PC-9 (cell line): ENCODE measurements around the gene GTF3C2. TPM values are rescaled to one million over a fixed set of nuclear protein-coding genes. Genes with fewer than 3 reads are reported as not detected.

Experiments
- BruUV-seq: library from RNA; stranded (reverse); fragments of 400-500 nt; replicated peaks from 2 replicates; lab custom pipeline; 2021; lab: Mats Ljungman, UMichigan
- CTCF ChIA-PET: fragments of 300-600 bp; sonication (Branson Sonifier 250); formaldehyde crosslinking; loops from one replicate; lab custom pipeline; 2022; ENCODE audit warnings: antibody characterized with exemption; lab: Charles Lee
- POLR2A ChIA-PET: fragments of 300-600 bp; sonication (Branson Sonifier 250); formaldehyde crosslinking; loops from one replicate; lab custom pipeline; 2022; ENCODE audit warnings: antibody characterized with exemption; ENCODE audit not compliant: unreplicated experiment; lab: Charles Lee
- DNase-seq, 2 experiments: peaks; one replicate each; pipeline versions ENCODE4 v3.0.0 to v3.0.0-alpha.2; 2015 to 2022; ENCODE audit warnings: mixed read lengths in 1 of 2
- H2AFZ ChIP-seq: fragments of 200-600 bp; sonication (generic); 2 replicates; pipeline ENCODE4 v1.8.1; 2017; ENCODE audit warnings: antibody characterized with exemption
- H3F3A ChIP-seq: fragments of 200-600 bp; sonication (generic); 2 replicates; pipeline ENCODE4 v1.8.1; 2017; ENCODE audit warnings: antibody characterized with exemption, mild to moderate bottlenecking, low read depth; ENCODE audit not compliant: insufficient read depth
- H3K27ac ChIP-seq: fragments of 200-600 bp; sonication (generic); 2 replicates; pipeline ENCODE4 v1.6.1; 2016; ENCODE audit warnings: mixed run types
- H3K27me3 ChIP-seq: fragments of 200-600 bp; sonication (generic); 2 replicates; pipeline ENCODE4 v1.6.1; 2016; ENCODE audit warnings: low read depth, mixed run types; ENCODE audit not compliant: insufficient read depth
- H3K36me3 ChIP-seq: fragments of 200-600 bp; sonication (generic); 2 replicates; pipeline ENCODE4 v1.6.1; 2016; ENCODE audit warnings: low read depth, mixed run types
- H3K4me1 ChIP-seq: fragments of 200-600 bp; sonication (generic); replicated peaks from 2 replicates; pipeline ENCODE4 v1.6.1; 2016; ENCODE audit warnings: mixed run types; ENCODE audit not compliant: insufficient read depth
- H3K4me2 ChIP-seq: fragments of 200-600 bp; sonication (generic); 2 replicates; pipeline ENCODE4 v1.6.1; 2017; ENCODE audit warnings: mixed run types
- H3K4me3 ChIP-seq: fragments of 200-600 bp; sonication (generic); 2 replicates; pipeline ENCODE4 v1.6.1; 2016; ENCODE audit warnings: mixed run types
- H3K79me2 ChIP-seq: fragments of 200-600 bp; sonication (generic); 2 replicates; pipeline ENCODE4 v1.6.1; 2017; ENCODE audit warnings: low read depth, mixed run types
- H3K9me2 ChIP-seq: fragments of 200-600 bp; sonication (generic); 2 replicates; pipeline ENCODE4 v1.8.1; 2017; ENCODE audit warnings: mild to moderate bottlenecking; ENCODE audit not compliant: insufficient read depth
- H3K9me3 ChIP-seq: fragments of 200-600 bp; sonication (generic); 2 replicates; pipeline ENCODE4 v1.8.1; 2016; ENCODE audit warnings: low read depth; ENCODE audit not compliant: insufficient read depth
- H4K20me1 ChIP-seq: fragments of 200-600 bp; sonication (generic); 2 replicates; pipeline ENCODE4 v1.8.1; 2017; ENCODE audit not compliant: insufficient read depth
- EZH2 ChIP-seq: fragments of 200-600 bp; sonication (generic); IDR thresholded peaks from 2 replicates; pipeline ENCODE4 v1.8.0; 2017; ENCODE audit warnings: antibody characterized with exemption, low read depth
- intact Hi-C: fragments of 100-400 bp; cut with micrococcal nuclease; formaldehyde crosslinking; loops from one replicate; pipeline ENCODE4 v1.10.0; 2022; ENCODE audit not compliant: unreplicated experiment
- total RNA-seq: library from RNA; stranded (reverse); gene quantifications from 2 replicates; pipeline ENCODE4 v1.2.3, GENCODE V29; 2021
- TF ChIP-seq, protein P1 (sequence below): fragments of 200-600 bp; sonication (generic); conservative IDR thresholded peaks from 2 replicates; pipeline ENCODE4 v1.6.1; 2017; ENCODE audit warnings: mixed run types, antibody characterized with exemption, mild to moderate bottlenecking, moderate library complexity

The GTF3C2 gene
- total RNA-seq, 1 experiment from 2014 or later, result 69.8 TPM

DNA sequence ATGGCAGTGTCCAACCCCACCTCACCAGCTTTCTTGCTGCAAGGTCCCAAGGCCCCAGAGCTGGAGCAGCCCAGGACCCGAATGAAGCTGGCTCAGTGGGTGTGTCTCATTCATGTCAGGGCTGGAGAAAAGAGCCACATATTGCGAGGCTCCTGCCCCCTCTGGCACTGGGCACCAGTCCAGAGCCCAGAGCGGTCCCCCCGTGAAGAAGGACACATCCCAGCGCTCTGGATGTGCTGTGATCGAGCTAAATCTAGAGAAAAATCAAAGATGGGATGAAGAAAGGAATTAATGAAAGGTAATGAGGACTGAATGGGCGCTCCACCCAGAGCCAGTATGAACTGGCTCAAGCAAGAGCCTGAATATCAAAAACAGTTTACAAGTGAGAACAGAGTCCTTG, 20.4 kb downstream of the GTF3C2 start:
- Histone ChIP-seq H3K4me1 (no peaks in the 10 kb centered on the region), H3F3A (no peaks in the 10 kb centered on the region), H3K27me3 (no peaks in the 10 kb centered on the region), H3K4me2 (no peak overlapping the region), H3K79me2 (no peaks in the 10 kb centered on the region), H2AFZ (no peak overlapping the region), H3K27ac (no peak overlapping the region), H3K4me3 (no peak overlapping the region), H4K20me1 (no peaks in the 10 kb centered on the region), H3K9me3 (no peaks in the 10 kb centered on the region), H3K9me2 (no peaks in the 10 kb centered on the region), H3K36me3 (peaks cover 24% of the 10 kb centered on the region)
- ChIA-PET POLR2A (no interaction called here), CTCF (no interaction called here)
- BruUV-seq, result no TSS peak
- no peak for DNase-seq
- TF ChIP-seq EZH2, result no peak
- TF ChIP-seq, protein P1, sequence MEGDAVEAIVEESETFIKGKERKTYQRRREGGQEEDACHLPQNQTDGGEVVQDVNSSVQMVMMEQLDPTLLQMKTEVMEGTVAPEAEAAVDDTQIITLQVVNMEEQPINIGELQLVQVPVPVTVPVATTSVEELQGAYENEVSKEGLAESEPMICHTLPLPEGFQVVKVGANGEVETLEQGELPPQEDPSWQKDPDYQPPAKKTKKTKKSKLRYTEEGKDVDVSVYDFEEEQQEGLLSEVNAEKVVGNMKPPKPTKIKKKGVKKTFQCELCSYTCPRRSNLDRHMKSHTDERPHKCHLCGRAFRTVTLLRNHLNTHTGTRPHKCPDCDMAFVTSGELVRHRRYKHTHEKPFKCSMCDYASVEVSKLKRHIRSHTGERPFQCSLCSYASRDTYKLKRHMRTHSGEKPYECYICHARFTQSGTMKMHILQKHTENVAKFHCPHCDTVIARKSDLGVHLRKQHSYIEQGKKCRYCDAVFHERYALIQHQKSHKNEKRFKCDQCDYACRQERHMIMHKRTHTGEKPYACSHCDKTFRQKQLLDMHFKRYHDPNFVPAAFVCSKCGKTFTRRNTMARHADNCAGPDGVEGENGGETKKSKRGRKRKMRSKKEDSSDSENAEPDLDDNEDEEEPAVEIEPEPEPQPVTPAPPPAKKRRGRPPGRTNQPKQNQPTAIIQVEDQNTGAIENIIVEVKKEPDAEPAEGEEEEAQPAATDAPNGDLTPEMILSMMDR, result no peak
- intact Hi-C loops, result no loop called here

DNA sequence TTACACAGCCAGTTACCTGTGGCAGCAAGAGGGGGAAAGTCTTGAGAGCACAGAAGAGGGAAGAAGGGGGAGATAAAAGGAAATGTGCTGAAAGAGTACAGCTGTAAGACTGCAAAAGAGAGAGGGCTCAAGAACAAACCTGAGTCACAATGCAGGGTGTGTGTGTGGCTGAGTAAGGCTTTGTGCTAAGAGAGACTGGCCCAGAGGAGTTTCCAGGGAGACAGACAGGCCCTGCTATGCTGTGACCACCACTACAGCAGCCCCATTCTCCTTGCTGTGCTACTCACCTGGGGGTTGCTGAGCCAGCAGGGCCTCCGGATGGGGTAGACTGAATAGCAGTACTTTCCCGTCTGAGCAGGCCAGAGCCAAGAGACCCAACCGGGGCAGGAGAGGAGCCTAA, 21.3 kb downstream of the GTF3C2 start:
- BruUV-seq, result no TSS peak
- H3K9me3 ChIP-seq, result no peaks in the 10 kb centered on the region
- DNase-seq, result no peak
- H3K9me2 ChIP-seq, result no peaks in the 10 kb centered on the region
- CTCF ChIA-PET, result no interaction called here
- intact Hi-C loops, result no loop called here
- no peaks in the 10 kb centered on the region for H4K20me1 ChIP-seq
- TF ChIP-seq, protein P1, result no peak
- TF ChIP-seq EZH2, result no peak
- H3K4me3 ChIP-seq, result no peak overlapping the region
- H3K36me3 ChIP-seq, result peaks cover 18% of the 10 kb centered on the region
- H3K4me2 ChIP-seq, result no peak overlapping the region
- H2AFZ ChIP-seq, result no peak overlapping the region
- H3K27ac ChIP-seq, result no peak overlapping the region
- no peaks in the 10 kb centered on the region for H3K79me2 ChIP-seq
- H3F3A ChIP-seq, result no peaks in the 10 kb centered on the region
- no peaks in the 10 kb centered on the region for H3K27me3 ChIP-seq
- POLR2A ChIA-PET, result no interaction called here
- no peaks in the 10 kb centered on the region for H3K4me1 ChIP-seq

- H3K27ac ChIP-seq, result no peak overlapping the region
- no TSS peak for BruUV-seq
- POLR2A ChIA-PET, result no interaction called here
- H3K4me1 ChIP-seq, result peaks cover 28% of the 10 kb centered on the region
- peaks cover 17% of the 10 kb centered on the region; the same call in 1 of the 2 replicates for H3K36me3 ChIP-seq
- H4K20me1 ChIP-seq, result no peaks in the 10 kb centered on the region
- H3K79me2 ChIP-seq, result peaks cover 23% of the 10 kb centered on the region
- no peaks in the 10 kb centered on the region for H3K9me2 ChIP-seq
- H3F3A ChIP-seq, result peaks cover 53% of the 10 kb centered on the region; the same call in 1 of the 2 replicates
- no peaks in the 10 kb centered on the region for H3K9me3 ChIP-seq
- no peak overlapping the region for H2AFZ ChIP-seq
- no peak overlapping the region for H3K4me2 ChIP-seq
- TF ChIP-seq EZH2, result no peak
- H3K4me3 ChIP-seq, result no peak overlapping the region
- intact Hi-C loops, result loop anchor here (5.0 to 10.0 kb wide), 2 partner anchors 110 to 303 kb away; partner anchors contain the start of genes ATRAID, CAD, CCDC121 and GPN1
- no peaks in the 10 kb centered on the region for H3K27me3 ChIP-seq
- CTCF ChIA-PET, result no interaction called here
- DNase-seq, result no peak
These were observed 31.8 kb downstream of the GTF3C2 start for GRCh38 chr2:27324720-27325119.
